HUES48 (cell line): ENCODE measurements around the gene KCNMA1.
"Not testable (repeated sequence)": the region's sequence is repeated elsewhere in the genome, so short reads cannot be mapped to it uniquely, and the experiment has no call there.

Source experiments
- H3K27ac ChIP-seq: one replicate; pipeline ENCODE4 v1.7.0; 2013; ENCODE audit warnings: low read depth, low read length, inconsistent platforms
- H3K27me3 ChIP-seq: 2 replicates; pipeline ENCODE4 v1.6.1; 2013; ENCODE audit warnings: mild to moderate bottlenecking, low read length; ENCODE audit not compliant: control insufficient read depth, insufficient read depth
- H3K36me3 ChIP-seq: 2 replicates; pipeline ENCODE4 v1.6.1; 2013; ENCODE audit warnings: low read length; ENCODE audit not compliant: control insufficient read depth, insufficient read depth
- H3K4me1 ChIP-seq: 2 replicates; pipeline ENCODE4 v1.6.1; 2013; ENCODE audit warnings: mild to moderate bottlenecking, low read length; ENCODE audit not compliant: control insufficient read depth, insufficient read depth
- H3K4me3 ChIP-seq: 2 replicates; pipeline ENCODE4 v1.5.1; 2013; ENCODE audit warnings: mild to moderate bottlenecking, low read depth, low read length
- H3K9ac ChIP-seq: 2 replicates; pipeline ENCODE4 v1.6.1; 2013; ENCODE audit warnings: mild to moderate bottlenecking, low read depth, low read length, moderate library complexity
- H3K9me3 ChIP-seq: 2 replicates; pipeline ENCODE4 v1.6.1; 2013; ENCODE audit warnings: low read length; ENCODE audit not compliant: control insufficient read depth, insufficient read depth

The KCNMA1 gene

GRCh38 chr10:77591238-77591880 lies 46.2 kb downstream of the KCNMA1 start:
- Histone ChIP-seq H3K9ac (no peak overlapping the region), H3K36me3 (no peaks in the 10 kb centered on the region), H3K27me3 (no peaks in the 10 kb centered on the region), H3K4me3 (no peak overlapping the region), H3K9me3 (no peaks in the 10 kb centered on the region), H3K4me1 (peaks cover 11% of the 10 kb centered on the region; the same call in 1 of the 2 replicates), H3K27ac (no peak overlapping the region)

GRCh38 chr10:77590344-77591237 lies 47.0 kb downstream of the KCNMA1 start:
- Histone ChIP-seq H3K27me3 (no peaks in the 10 kb centered on the region), H3K27ac (no peak overlapping the region), H3K9me3 (no peaks in the 10 kb centered on the region), H3K4me3 (no peak overlapping the region), H3K36me3 (no peaks in the 10 kb centered on the region), H3K9ac (no peak overlapping the region), H3K4me1 (peaks cover 11% of the 10 kb centered on the region; the same call in 1 of the 2 replicates)

- not testable (repeated sequence) for H3K27me3 ChIP-seq
Measured at GRCh38 chr10:77589703-77590102, 47.9 kb downstream of the KCNMA1 start.

GRCh38 chr10:77588886-77589285 lies 48.7 kb downstream of the KCNMA1 start:
- Histone ChIP-seq H3K9ac (no peak overlapping the region), H3K27ac (no peak overlapping the region), H3K27me3 (no peaks in the 10 kb centered on the region), H3K9me3 (no peaks in the 10 kb centered on the region), H3K36me3 (no peaks in the 10 kb centered on the region), H3K4me1 (peaks cover 11% of the 10 kb centered on the region; the same call in 1 of the 2 replicates), H3K4me3 (no peak overlapping the region)

More at GRCh38 chr10:77589703-77590102, 47.9 kb downstream of the KCNMA1 start:
- H3K4me3 ChIP-seq, H3K9ac ChIP-seq, H3K9me3 ChIP-seq, H3K36me3 ChIP-seq, H3K27ac ChIP-seq: not testable (repeated sequence)
- peaks cover 11% of the 10 kb centered on the region; the same call in 1 of the 2 replicates for H3K4me1 ChIP-seq

GRCh38 chr10:77587416-77587790 lies 50.2 kb downstream of the KCNMA1 start:
- H3K27me3 ChIP-seq = no peaks in the 10 kb centered on the region
- H3K9me3 ChIP-seq = no peaks in the 10 kb centered on the region
- H3K4me3 ChIP-seq = no peak overlapping the region
- H3K9ac ChIP-seq = no peak overlapping the region
- H3K36me3 ChIP-seq = no peaks in the 10 kb centered on the region
- H3K27ac ChIP-seq = no peak overlapping the region
- H3K4me1 ChIP-seq = peaks cover 11% of the 10 kb centered on the region; the same call in 1 of the 2 replicates

- Histone ChIP-seq H3K4me3 (no peak overlapping the region), H3K4me1 (peaks cover 11% of the 10 kb centered on the region; the same call in 1 of the 2 replicates), H3K36me3 (no peaks in the 10 kb centered on the region), H3K9ac (no peak overlapping the region), H3K9me3 (no peaks in the 10 kb centered on the region), H3K27me3 (no peaks in the 10 kb centered on the region), H3K27ac (no peak overlapping the region)
Measured at GRCh38 chr10:77586719-77587415, 50.7 kb downstream of the KCNMA1 start.

GRCh38 chr10:77584938-77585337 lies 52.7 kb downstream of the KCNMA1 start:
- no peaks in the 10 kb centered on the region for H3K9me3 ChIP-seq
- no peak overlapping the region for H3K4me3 ChIP-seq
- no peaks in the 10 kb centered on the region for H3K27me3 ChIP-seq
- no peaks in the 10 kb centered on the region for H3K36me3 ChIP-seq
- H3K27ac ChIP-seq = no peak overlapping the region
- H3K9ac ChIP-seq = no peak overlapping the region
- H3K4me1 ChIP-seq = peaks cover 11% of the 10 kb centered on the region; the same call in 1 of the 2 replicates

- H3K4me3 ChIP-seq = no peak overlapping the region
- no peaks in the 10 kb centered on the region for H3K9me3 ChIP-seq
- no peak overlapping the region for H3K27ac ChIP-seq
- no peak overlapping the region for H3K9ac ChIP-seq
- H3K36me3 ChIP-seq = no peaks in the 10 kb centered on the region
- no peaks in the 10 kb centered on the region for H3K27me3 ChIP-seq
- H3K4me1 ChIP-seq = peaks cover 11% of the 10 kb centered on the region; the same call in 1 of the 2 replicates
Measured at GRCh38 chr10:77583527-77583926, 54.1 kb downstream of the KCNMA1 start.

- Histone ChIP-seq H3K4me3 (no peak overlapping the region), H3K27me3 (no peaks in the 10 kb centered on the region), H3K9ac (no peak overlapping the region), H3K36me3 (no peaks in the 10 kb centered on the region), H3K27ac (no peak overlapping the region), H3K4me1 (peaks cover 11% of the 10 kb centered on the region; the same call in 1 of the 2 replicates), H3K9me3 (no peaks in the 10 kb centered on the region)
Measured at GRCh38 chr10:77582710-77583115, 54.9 kb downstream of the KCNMA1 start.

GRCh38 chr10:77581738-77582137 lies 55.9 kb downstream of the KCNMA1 start:
- H3K9ac ChIP-seq = no peak overlapping the region
- no peak overlapping the region for H3K27ac ChIP-seq
- 0 out of 2 replicates have a peak, but pooled peaks cover under 1% of the 10 kb centered on the region for H3K4me1 ChIP-seq
- no peak overlapping the region for H3K4me3 ChIP-seq
- no peaks in the 10 kb centered on the region for H3K9me3 ChIP-seq
- no peaks in the 10 kb centered on the region for H3K36me3 ChIP-seq
- no peaks in the 10 kb centered on the region for H3K27me3 ChIP-seq
